ENCODE measurements around the gene PLA2G1B. TPM values are rescaled to one million over a fixed set of nuclear protein-coding genes. Genes with fewer than 3 reads are reported as not detected.

Gene PLA2G1B
- total and polyA plus RNA-seq, 9 of the 15 experiments (the other 6 are each of a cell fraction or from before 2014, with no cell fraction given) = 1.4 TPM; not detected in 8

GRCh38 chr12:120301962-120302815 lies 25.4 kb downstream of the PLA2G1B start, which contains the start of gene SIRT4 (continued):
- peak in 1 of 2 experiments; percentile 33; a peak in 1 of 4 replicates for TF ChIP-seq ZMIZ1 (IDR thresholded peaks at IDR 0.05; ENCODE audit: low read depth in 2 of 2, low read length in 2 of 2)
- peak; percentile 76 for TF ChIP-seq DPF2 (IDR thresholded peaks at IDR 0.05)
- no peak for TF ChIP-seq SIRT6 (IDR thresholded peaks at IDR 0.05; ENCODE audit: low read depth, low read length)
- TF ChIP-seq HEY1 (CRISPR knock-in tag; IDR thresholded peaks at IDR 0.05; ENCODE audit: borderline replicate concordance) = peak; percentile 76; the same call in 1 of the 2 replicates
- no peak for TF ChIP-seq KAT2B (IDR thresholded peaks at IDR 0.05; ENCODE audit: low read depth, low read length)
- TF ChIP-seq NCOR1 (IDR thresholded peaks at IDR 0.05) = peak; percentile 44
- TF ChIP-seq NEUROD1 (IDR thresholded peaks at IDR 0.05; ENCODE audit: borderline replicate concordance, low read depth, low read length, partially characterized antibody) = no peak
- peak in 1 of 2 experiments; percentile 29; a peak in 1 of 4 replicates for TF ChIP-seq MAZ (CRISPR knock-in tag; conservative IDR thresholded peaks at IDR 0.05 in 1 of 2, IDR thresholded peaks at IDR 0.05 in 1 of 2)
- TF ChIP-seq BCLAF1 (IDR thresholded peaks at IDR 0.05; ENCODE audit: borderline replicate concordance in 1 of 2, control insufficient read depth in 1 of 2, low read depth in 2 of 2, low read length in 1 of 2) = peak in 1 of 2 experiments; percentile 96; a peak in 2 of 4 replicates
- TF ChIP-seq ZBTB33 (CRISPR knock-in tag; IDR thresholded peaks at IDR 0.05) = peak; percentile 46; the same call in 1 of the 2 replicates
- peak; percentile 64 for TF ChIP-seq ZNF592 (IDR thresholded peaks at IDR 0.05)

Measured in K562 (cell line).